Liver (tissue), 9 donors: ENCODE data around the gene SNX19. TPM values are rescaled to one million over a fixed set of nuclear protein-coding genes. Genes with fewer than 3 reads are reported as not detected.

ENCODE experiments used
- DNase-seq: peaks from one replicate; pipeline ENCODE4 v3.0.0-alpha.2; 2017; ENCODE audit warnings: low spot score
- H3K27ac ChIP-seq, 2 donors: one replicate each; pipeline ENCODE4 v1.7.0; 2013; ENCODE audit warnings: inconsistent platforms in 2 of 2, low read length in 2 of 2, control low read depth in 1 of 2, low read depth in 1 of 2, mild to moderate bottlenecking in 1 of 2
- H3K27me3 ChIP-seq, 4 donors: one replicate each; pipeline versions ENCODE4 v1.6.1 to v1.7.0; 2013; ENCODE audit warnings: low read length in 3 of 4, inconsistent platforms in 1 of 4, mild to moderate bottlenecking in 1 of 4, moderate library complexity in 1 of 4; ENCODE audit not compliant: control insufficient read depth in 4 of 4, insufficient read depth in 4 of 4
- H3K36me3 ChIP-seq, 4 donors: one replicate each; pipeline versions ENCODE4 v1.6.1 to v1.7.0; 2013; ENCODE audit warnings: low read length in 3 of 4, mild to moderate bottlenecking in 3 of 4, low read depth in 1 of 4, moderate library complexity in 1 of 4; ENCODE audit not compliant: control insufficient read depth in 4 of 4, insufficient read depth in 3 of 4
- H3K4me1 ChIP-seq, 4 donors: one replicate each; pipeline versions ENCODE4 v1.6.1 to v1.7.0; 2013; ENCODE audit warnings: low read length in 3 of 4, mild to moderate bottlenecking in 3 of 4, moderate library complexity in 1 of 4; ENCODE audit not compliant: control insufficient read depth in 4 of 4, insufficient read depth in 4 of 4
- H3K4me3 ChIP-seq, 3 donors: one replicate each; pipeline versions ENCODE4 v1.6.1 to v1.7.0; 2013; ENCODE audit warnings: low read length in 3 of 3, control low read depth in 1 of 3, low read depth in 1 of 3, mild to moderate bottlenecking in 1 of 3
- H3K9ac ChIP-seq, 2 donors: one replicate each; pipeline ENCODE4 v1.7.0; 2013; ENCODE audit warnings: low read length in 2 of 2, mild to moderate bottlenecking in 2 of 2, moderate library complexity in 2 of 2, control low read depth in 1 of 2, low read depth in 1 of 2
- H3K9me3 ChIP-seq, 4 donors: one replicate each; pipeline versions ENCODE4 v1.6.1 to v1.7.0; 2013; ENCODE audit warnings: low read length in 3 of 4; ENCODE audit not compliant: control insufficient read depth in 4 of 4
- CTCF ChIP-seq: fragments of 150-350 bp; IDR thresholded peaks from 2 replicates; pipeline ENCODE4 v1.5.1; 2017; ENCODE audit warnings: improper control_type of control experiment, low read depth, low read length; ENCODE audit not compliant: missing input control
- EGR1 ChIP-seq, 2 donors: IDR thresholded peaks; 2 replicates each; pipeline ENCODE4 v1.6.1; 2016 to 2018; ENCODE audit warnings: antibody characterized with exemption in 2 of 2, low read depth in 2 of 2
- FOXA1 ChIP-seq: IDR thresholded peaks from 2 replicates; pipeline ENCODE4 v1.6.1; 2016; ENCODE audit warnings: antibody characterized with exemption
- FOXA2 ChIP-seq: IDR thresholded peaks from 2 replicates; pipeline ENCODE4 v1.6.1; 2016; ENCODE audit warnings: antibody characterized with exemption
- GABPA ChIP-seq, 2 donors: IDR thresholded peaks in 1 of 2; conservative IDR thresholded peaks in 1 of 2; 2 replicates each; pipeline ENCODE4 v1.6.1; 2016; ENCODE audit warnings: antibody characterized with exemption in 2 of 2, mild to moderate bottlenecking in 1 of 2, moderate library complexity in 1 of 2
- HNF4A ChIP-seq, 2 donors: conservative IDR thresholded peaks; 2 replicates each; pipeline ENCODE4 v1.6.1; 2016; ENCODE audit warnings: antibody characterized with exemption in 2 of 2, mild to moderate bottlenecking in 2 of 2
- HNF4G ChIP-seq: IDR thresholded peaks from 2 replicates; pipeline ENCODE4 v1.6.1; 2016; ENCODE audit warnings: antibody characterized with exemption
- JUND ChIP-seq, 2 donors: IDR thresholded peaks; 2 replicates each; pipeline ENCODE4 v1.6.1; 2016; ENCODE audit warnings: antibody characterized with exemption in 2 of 2
- NR2F2 ChIP-seq: IDR thresholded peaks from 2 replicates; pipeline ENCODE4 v1.6.1; 2016; ENCODE audit warnings: antibody characterized with exemption
- RAD21 ChIP-seq, 2 donors: IDR thresholded peaks; 2 replicates each; pipeline ENCODE4 v1.6.1; 2016; ENCODE audit warnings: antibody characterized with exemption in 2 of 2, mild to moderate bottlenecking in 2 of 2
- TAF1 ChIP-seq: conservative IDR thresholded peaks from 2 replicates; pipeline ENCODE4 v1.6.1; 2016; ENCODE audit warnings: antibody characterized with exemption, mild to moderate bottlenecking
- YY1 ChIP-seq: IDR thresholded peaks from 2 replicates; pipeline ENCODE4 v1.6.1; 2016; ENCODE audit warnings: antibody characterized with exemption, mild to moderate bottlenecking
- WGBS: extraction: QIAGEN DNeasy Blood & Tissue Kit; methylation state at CpG from one replicate; pipeline ENCODE4 v1.1.7; 2013; 5-methylcytosine and 5-hydroxymethylcytosine counted together
- polyA plus RNA-seq, 2 donors: library from polyadenylated mRNA; stranded (reverse) in 1 of 2; unstranded in 1 of 2; fragments of 200-250 nt in 1 of 2; fragments of >200 nt in 1 of 2; fragmentation: Nextera tagmentation in 1 of 2; extraction: Ambion mirVana in 1 of 2; gene quantifications; one replicate each; pipeline versions ENCODE4 v1.2.1 to v1.2.3, GENCODE V29; 2013 to 2015
- total RNA-seq, 2 donors: library from RNA; depleted of rRNA; stranded (reverse); fragments of >200 nt; gene quantifications; one replicate each; pipeline ENCODE4 v1.2.3, GENCODE V29; 2014
- TF ChIP-seq, protein P1 (sequence below): IDR thresholded peaks from 2 replicates; pipeline ENCODE4 v1.6.1; 2016; ENCODE audit warnings: antibody characterized with exemption
- TF ChIP-seq, protein P2 (sequence below): IDR thresholded peaks from 2 replicates; pipeline ENCODE4 v1.6.1; 2016; ENCODE audit warnings: antibody characterized with exemption
- TF ChIP-seq, protein P3 (sequence below): IDR thresholded peaks from 2 replicates; pipeline ENCODE4 v1.6.1; 2016; ENCODE audit warnings: antibody characterized with exemption, mild to moderate bottlenecking
- donor health status: healthy.
- donor health status: healthy.
- donor health status: healthy.
- donor health status: healthy.
- donor health status: healthy.

Gene SNX19
- total and polyA plus RNA-seq, 4 donors = 16.5 to 94.5 (median 32.7) TPM

GRCh38 chr11:130876100-130876499, 40.2 kb downstream of the SNX19 start:
- no peaks in the 10 kb centered on the region for H3K9me3 ChIP-seq
- TF ChIP-seq FOXA2 (no peak), NR2F2 (no peak), FOXA1 (no peak), TAF1 (no peak), HNF4A (conservative IDR thresholded peaks at IDR 0.05) (no peak), YY1 (no peak), HNF4G (no peak)
- TF ChIP-seq, protein P1, sequence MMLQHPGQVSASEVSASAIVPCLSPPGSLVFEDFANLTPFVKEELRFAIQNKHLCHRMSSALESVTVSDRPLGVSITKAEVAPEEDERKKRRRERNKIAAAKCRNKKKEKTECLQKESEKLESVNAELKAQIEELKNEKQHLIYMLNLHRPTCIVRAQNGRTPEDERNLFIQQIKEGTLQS = no peak
- WGBS = 80% methylated on average over 4 of the region's 4 CpGs
- H3K27ac ChIP-seq = no peak overlapping the region
- no peaks in the 10 kb centered on the region for H3K4me1 ChIP-seq
- DNase-seq = no peak
- H3K27me3 ChIP-seq = no peaks in the 10 kb centered on the region
- H3K9ac ChIP-seq = no peak overlapping the region
- H3K4me3 ChIP-seq = no peak overlapping the region
- peaks cover 4 to 63% (median 47%) of the 10 kb centered on the region in 4 donors for H3K36me3 ChIP-seq

- 95% methylated on average over 7 of the region's 7 CpGs for WGBS
- H3K9me3 ChIP-seq = no peaks in the 10 kb centered on the region
- no peak overlapping the region for H3K27ac ChIP-seq
- H3K4me3 ChIP-seq = no peak overlapping the region
- no peak for TF ChIP-seq CTCF
- no peak for TF ChIP-seq HNF4G
- TF ChIP-seq, protein P2, sequence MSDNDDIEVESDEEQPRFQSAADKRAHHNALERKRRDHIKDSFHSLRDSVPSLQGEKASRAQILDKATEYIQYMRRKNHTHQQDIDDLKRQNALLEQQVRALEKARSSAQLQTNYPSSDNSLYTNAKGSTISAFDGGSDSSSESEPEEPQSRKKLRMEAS = no peak
- no peak for TF ChIP-seq JUND (IDR thresholded peaks at IDR 0.05)
- TF ChIP-seq, protein P3, sequence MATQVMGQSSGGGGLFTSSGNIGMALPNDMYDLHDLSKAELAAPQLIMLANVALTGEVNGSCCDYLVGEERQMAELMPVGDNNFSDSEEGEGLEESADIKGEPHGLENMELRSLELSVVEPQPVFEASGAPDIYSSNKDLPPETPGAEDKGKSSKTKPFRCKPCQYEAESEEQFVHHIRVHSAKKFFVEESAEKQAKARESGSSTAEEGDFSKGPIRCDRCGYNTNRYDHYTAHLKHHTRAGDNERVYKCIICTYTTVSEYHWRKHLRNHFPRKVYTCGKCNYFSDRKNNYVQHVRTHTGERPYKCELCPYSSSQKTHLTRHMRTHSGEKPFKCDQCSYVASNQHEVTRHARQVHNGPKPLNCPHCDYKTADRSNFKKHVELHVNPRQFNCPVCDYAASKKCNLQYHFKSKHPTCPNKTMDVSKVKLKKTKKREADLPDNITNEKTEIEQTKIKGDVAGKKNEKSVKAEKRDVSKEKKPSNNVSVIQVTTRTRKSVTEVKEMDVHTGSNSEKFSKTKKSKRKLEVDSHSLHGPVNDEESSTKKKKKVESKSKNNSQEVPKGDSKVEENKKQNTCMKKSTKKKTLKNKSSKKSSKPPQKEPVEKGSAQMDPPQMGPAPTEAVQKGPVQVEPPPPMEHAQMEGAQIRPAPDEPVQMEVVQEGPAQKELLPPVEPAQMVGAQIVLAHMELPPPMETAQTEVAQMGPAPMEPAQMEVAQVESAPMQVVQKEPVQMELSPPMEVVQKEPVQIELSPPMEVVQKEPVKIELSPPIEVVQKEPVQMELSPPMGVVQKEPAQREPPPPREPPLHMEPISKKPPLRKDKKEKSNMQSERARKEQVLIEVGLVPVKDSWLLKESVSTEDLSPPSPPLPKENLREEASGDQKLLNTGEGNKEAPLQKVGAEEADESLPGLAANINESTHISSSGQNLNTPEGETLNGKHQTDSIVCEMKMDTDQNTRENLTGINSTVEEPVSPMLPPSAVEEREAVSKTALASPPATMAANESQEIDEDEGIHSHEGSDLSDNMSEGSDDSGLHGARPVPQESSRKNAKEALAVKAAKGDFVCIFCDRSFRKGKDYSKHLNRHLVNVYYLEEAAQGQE = no peak
- TF ChIP-seq NR2F2 = no peak
- no peak for TF ChIP-seq GABPA (IDR thresholded peaks at IDR 0.05 in 1 of 2, conservative IDR thresholded peaks at IDR 0.05 in 1 of 2)
- TF ChIP-seq EGR1 (IDR thresholded peaks at IDR 0.05; ENCODE audit: low read depth in 2 of 2) = no peak
- no peak for TF ChIP-seq RAD21 (IDR thresholded peaks at IDR 0.05)
- TF ChIP-seq FOXA2 = no peak
- H3K4me1 ChIP-seq = no peaks in the 10 kb centered on the region
- DNase-seq = no peak
- no peak overlapping the region for H3K9ac ChIP-seq
- H3K27me3 ChIP-seq = no peaks in the 10 kb centered on the region
- peaks cover 4 to 54% (median 39%) of the 10 kb centered on the region in 4 donors for H3K36me3 ChIP-seq
Measured at GRCh38 chr11:130874955-130875531, 41.2 kb downstream of the SNX19 start.
